ENCODE measurements around the gene PSMF1. TPM values are rescaled to one million over a fixed set of nuclear protein-coding genes. Genes with fewer than 3 reads are reported as not detected.

The PSMF1 gene
- total RNA-seq, 2 donors from 2014 or later = 145 to 161 TPM

DNA sequence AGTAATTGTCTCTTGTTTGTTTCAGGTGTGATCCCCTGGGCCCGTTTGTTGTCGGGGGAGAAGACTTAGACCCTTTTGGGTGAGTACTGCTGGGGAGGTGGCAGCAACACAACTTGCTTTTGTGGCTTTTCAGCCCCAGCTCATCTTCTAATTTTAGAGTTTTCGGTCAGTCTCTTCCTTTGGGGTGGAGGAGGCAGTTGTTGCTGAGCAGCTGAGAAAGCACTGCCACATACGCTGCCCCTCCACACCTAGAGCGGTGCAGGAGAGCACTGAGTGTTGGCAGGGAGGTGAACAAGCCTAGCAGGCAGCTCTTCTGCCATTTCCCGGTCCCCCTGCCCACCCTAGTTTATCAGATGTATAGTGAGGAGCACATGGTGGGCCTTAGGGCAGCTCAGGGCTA, 44.7 kb downstream of the PSMF1 start:
- Mint-ChIP-seq H3K36me3 (peaks cover 34% of the 10 kb centered on the region), H3K9me3 (no peaks in the 10 kb centered on the region), H3K27me3 (no peaks in the 10 kb centered on the region), H3K4me3 (no peak overlapping the region), H3K4me1 (ENCODE audit: low read depth in 2 of 2) (peaks cover 0 to 17% of the 10 kb centered on the region in 2 donors), H3K27ac (no peak overlapping the region)
- DNase-seq (ENCODE audit: low spot score) (no peak), ATAC-seq (no peak)

DNA sequence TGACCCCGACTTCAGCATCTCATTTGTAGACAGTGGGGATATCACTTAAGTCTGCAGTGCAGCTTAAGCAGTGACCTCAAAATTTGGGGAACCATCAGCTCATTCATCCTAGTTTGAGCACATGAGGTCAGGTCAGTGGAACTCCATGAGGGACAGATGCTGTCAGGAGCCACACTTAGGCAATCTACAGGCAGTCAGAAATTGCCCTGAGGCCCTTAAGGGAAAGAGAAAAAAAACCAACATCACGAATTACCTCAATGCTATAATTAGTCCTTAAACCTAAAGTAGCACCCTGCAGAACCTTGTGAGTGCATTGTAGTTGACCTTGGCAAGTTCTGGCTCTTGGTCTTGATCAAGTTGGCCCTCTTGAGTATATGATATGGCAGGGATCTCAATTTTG, 45.3 kb downstream of the PSMF1 start:
- ATAC-seq = no peak
- no peak overlapping the region for H3K27ac Mint-ChIP-seq
- no peaks in the 10 kb centered on the region for H3K9me3 Mint-ChIP-seq
- H3K4me1 Mint-ChIP-seq (ENCODE audit: low read depth in 2 of 2) = peaks cover 0 to 17% of the 10 kb centered on the region in 2 donors
- DNase-seq (ENCODE audit: low spot score) = no peak
- H3K27me3 Mint-ChIP-seq = no peaks in the 10 kb centered on the region
- H3K4me3 Mint-ChIP-seq = no peak overlapping the region
- H3K36me3 Mint-ChIP-seq = peaks cover 38% of the 10 kb centered on the region

DNA sequence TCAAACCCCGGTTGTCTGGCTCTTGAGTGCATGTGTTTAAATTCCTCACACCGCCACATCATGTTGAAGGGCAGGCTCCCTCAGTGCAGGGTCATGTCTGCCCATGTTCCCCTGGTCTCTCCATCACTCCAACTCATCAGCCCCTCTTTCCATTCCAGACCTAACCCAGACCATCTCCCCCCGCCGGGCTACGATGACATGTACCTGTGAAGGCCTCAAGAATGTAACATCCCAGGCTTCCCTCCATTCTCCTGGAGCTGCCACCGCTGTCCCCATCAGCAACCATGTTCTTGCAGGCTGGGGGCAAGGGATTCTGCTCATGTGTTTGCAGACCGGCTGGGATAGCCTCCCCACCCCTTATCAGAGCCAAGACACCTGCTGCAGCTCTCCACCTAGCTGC, 46.5 kb downstream of the PSMF1 start:
- Mint-ChIP-seq H3K4me3 (no peak overlapping the region), H3K9me3 (no peaks in the 10 kb centered on the region), H3K27ac (no peak overlapping the region), H3K4me1 (ENCODE audit: low read depth in 2 of 2) (peaks cover 0 to 17% of the 10 kb centered on the region in 2 donors), H3K27me3 (no peaks in the 10 kb centered on the region), H3K36me3 (peaks cover 43% of the 10 kb centered on the region)
- no peak for ATAC-seq
- no peak for DNase-seq (ENCODE audit: low spot score)

DNA sequence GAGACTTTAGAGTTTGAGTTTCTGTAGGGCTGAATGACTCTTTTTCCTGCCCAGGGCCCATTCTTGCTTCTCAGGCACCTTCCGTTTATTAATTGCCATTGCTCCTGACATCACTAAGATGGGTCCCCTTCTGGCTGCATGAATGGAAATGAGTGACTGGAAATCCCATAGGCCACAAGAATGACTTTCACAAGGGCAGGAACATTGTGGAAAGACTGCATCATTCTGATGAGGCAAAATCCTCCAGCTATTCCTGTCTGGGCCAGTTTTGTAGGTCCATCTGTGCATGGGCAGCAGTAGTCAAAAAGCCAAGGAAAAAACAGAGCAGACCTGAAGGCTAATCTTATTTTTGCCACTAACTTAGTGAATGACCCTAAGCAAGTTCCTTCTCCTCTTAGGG, 47.1 kb downstream of the PSMF1 start:
- H3K27ac Mint-ChIP-seq = no peak overlapping the region
- no peak for ATAC-seq
- H3K36me3 Mint-ChIP-seq = peaks cover 46% of the 10 kb centered on the region
- H3K4me3 Mint-ChIP-seq = no peak overlapping the region
- DNase-seq (ENCODE audit: low spot score) = no peak
- no peaks in the 10 kb centered on the region for H3K9me3 Mint-ChIP-seq
- no peaks in the 10 kb centered on the region for H3K27me3 Mint-ChIP-seq
- H3K4me1 Mint-ChIP-seq (ENCODE audit: low read depth in 2 of 2) = peaks cover 0 to 17% of the 10 kb centered on the region in 2 donors

DNA sequence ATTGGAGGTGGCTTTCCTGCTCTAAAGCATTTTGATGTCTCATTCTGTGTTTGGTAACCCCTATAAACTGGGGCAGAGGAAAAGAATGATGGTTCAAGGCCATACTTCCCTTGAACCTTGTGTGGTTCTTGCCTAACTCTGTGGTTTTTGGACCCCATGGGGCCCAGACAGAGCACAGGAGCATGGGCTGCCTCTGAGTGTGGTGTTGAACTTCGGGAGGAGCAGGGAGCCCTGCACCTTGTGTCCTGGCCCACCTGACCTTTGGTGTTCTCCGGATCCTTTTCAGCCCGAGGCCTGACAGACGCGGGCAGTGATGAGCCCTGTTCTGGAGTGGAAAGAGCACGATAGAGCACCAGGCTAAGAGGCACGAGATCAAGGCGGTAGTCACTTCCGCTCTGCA, 47.5 kb downstream of the PSMF1 start:
- H3K4me1 Mint-ChIP-seq (ENCODE audit: low read depth in 2 of 2) = peaks cover 0 to 14% of the 10 kb centered on the region in 2 donors
- H3K36me3 Mint-ChIP-seq = peaks cover 47% of the 10 kb centered on the region
- DNase-seq (ENCODE audit: low spot score) (no peak), ATAC-seq (no peak)
- no peaks in the 10 kb centered on the region for H3K27me3 Mint-ChIP-seq
- no peak overlapping the region for H3K4me3 Mint-ChIP-seq
- H3K9me3 Mint-ChIP-seq = no peaks in the 10 kb centered on the region
- no peak overlapping the region for H3K27ac Mint-ChIP-seq

DNA sequence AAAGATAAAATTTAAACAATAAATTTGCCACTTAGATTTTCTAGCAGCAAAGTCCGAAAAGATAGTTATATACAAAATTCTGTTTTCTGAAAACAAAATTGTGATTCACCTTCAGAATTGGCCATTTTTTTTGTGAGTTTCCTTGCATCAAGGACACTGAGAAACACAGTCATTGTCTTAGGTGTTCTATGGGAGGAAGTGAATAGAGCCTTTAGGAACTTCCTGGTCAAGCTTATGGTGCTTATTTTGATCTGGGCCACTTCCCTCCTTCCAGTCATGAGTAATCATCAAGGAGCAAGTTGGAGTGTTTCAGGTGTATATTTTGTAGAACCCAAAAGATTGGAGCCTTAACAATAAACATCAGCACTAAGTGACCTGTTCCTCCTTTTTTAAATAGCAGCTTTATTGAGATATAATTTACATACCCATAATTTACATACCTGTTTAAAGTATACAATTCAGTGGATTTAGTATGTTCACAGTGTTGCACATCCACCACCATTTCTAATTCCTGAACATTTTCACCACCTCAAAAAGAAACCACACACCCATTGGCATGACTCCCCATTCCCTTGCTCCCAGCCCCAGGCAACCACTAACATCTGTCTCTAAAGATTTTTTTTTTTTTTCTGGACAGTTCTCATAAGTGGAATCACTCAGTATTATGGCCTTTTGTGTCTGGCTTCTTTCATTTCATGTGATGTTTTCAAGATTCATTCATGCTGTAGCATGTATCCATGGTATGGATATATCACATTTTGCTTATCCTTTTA, 48.7 kb downstream of the PSMF1 start:
- no peaks in the 10 kb centered on the region for H3K9me3 Mint-ChIP-seq
- peaks cover 47% of the 10 kb centered on the region for H3K36me3 Mint-ChIP-seq
- DNase-seq (ENCODE audit: low spot score) = no peak
- no peaks in the 10 kb centered on the region for H3K27me3 Mint-ChIP-seq
- ATAC-seq = no peak
- H3K27ac Mint-ChIP-seq = no peak overlapping the region
- H3K4me1 Mint-ChIP-seq (ENCODE audit: low read depth in 2 of 2) = peaks cover 0 to 10% of the 10 kb centered on the region in 2 donors
- H3K4me3 Mint-ChIP-seq = no peak overlapping the region

DNA sequence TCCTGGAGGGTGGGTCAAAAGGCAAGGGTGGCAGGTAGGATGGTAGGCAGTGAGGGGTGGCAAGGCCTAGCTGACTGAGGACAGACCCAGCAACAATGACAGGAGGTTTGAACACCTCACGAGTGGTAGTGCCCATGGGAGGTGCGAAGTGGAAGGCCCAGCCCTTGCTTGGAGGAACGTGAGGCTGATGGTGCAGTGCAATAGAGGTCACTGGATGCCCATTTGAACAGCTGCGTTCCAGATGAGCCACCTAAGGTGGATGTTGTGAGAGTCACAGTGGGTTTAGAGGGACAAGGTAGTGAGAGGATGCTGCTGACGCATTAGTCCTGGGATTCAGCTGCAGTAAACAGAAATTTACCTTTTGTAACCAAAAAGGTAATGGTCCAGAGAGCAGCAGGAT, 50.8 kb downstream of the PSMF1 start:
- H3K36me3 Mint-ChIP-seq = peaks cover 47% of the 10 kb centered on the region
- H3K4me3 Mint-ChIP-seq = no peak overlapping the region
- no peaks in the 10 kb centered on the region for H3K27me3 Mint-ChIP-seq
- DNase-seq (ENCODE audit: low spot score) (no peak), ATAC-seq (no peak)
- no peak overlapping the region for H3K27ac Mint-ChIP-seq
- peaks cover 0 to 9% of the 10 kb centered on the region in 2 donors for H3K4me1 Mint-ChIP-seq (ENCODE audit: low read depth in 2 of 2)
- no peaks in the 10 kb centered on the region for H3K9me3 Mint-ChIP-seq

DNA sequence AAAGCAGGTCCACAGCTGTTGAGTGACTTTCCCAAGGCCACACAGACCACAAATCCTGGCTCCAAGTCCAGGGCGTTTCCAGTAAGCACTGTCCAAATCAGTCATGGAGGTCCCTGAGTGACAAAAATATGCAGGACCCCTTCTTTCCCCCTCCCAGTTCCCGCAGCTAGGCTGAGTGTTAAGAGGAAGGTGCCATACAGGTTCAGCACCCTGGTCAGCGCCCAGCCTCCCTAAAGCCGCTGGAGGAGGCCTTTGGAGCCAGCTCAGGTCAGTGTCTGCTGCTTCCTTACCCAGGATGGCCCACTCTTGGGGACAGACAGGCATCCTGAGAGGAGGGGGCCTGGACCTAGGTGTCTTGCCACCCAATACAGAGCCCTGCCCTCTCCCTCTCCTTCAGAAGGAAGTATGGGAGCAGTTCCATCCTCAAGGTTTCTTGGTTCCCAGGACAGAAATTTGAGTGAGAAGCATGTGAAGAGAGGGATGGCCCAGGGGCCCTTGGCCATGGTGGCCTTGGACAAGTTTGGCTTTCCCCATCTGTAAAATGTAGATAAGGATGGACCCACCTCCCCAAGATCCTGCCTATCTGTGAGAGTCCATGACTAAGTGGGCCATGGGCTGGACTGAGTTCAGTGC, 53.2 kb downstream of the PSMF1 start:
- Mint-ChIP-seq H3K27ac (no peak overlapping the region), H3K36me3 (peaks cover 32% of the 10 kb centered on the region), H3K4me1 (ENCODE audit: low read depth in 2 of 2) (peaks cover 0 to 3% of the 10 kb centered on the region in 2 donors), H3K9me3 (no peaks in the 10 kb centered on the region), H3K27me3 (no peaks in the 10 kb centered on the region), H3K4me3 (no peak overlapping the region)
- ATAC-seq (peak in 1 of 2 donors; percentile 24), DNase-seq (ENCODE audit: low spot score) (no peak)

DNA sequence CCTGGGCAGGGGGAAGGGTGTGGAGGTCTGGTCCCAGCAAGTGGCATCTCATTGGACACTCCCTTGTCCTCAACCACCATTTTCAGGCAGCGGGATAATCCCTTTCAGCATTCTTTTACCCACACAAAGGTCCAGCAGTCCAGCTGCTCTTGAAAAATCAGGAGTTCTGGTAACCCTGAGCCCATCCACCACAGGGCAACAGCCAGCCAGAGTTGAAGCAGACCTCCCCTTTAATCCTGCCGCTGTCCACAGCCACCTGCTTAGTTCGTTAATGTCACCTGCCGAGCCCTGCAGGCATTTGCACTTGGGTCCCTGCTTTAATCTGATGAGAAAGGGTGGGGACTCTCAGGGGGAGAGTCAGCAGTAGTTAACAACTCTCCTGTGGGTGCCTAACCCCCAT, 55.3 kb downstream of the PSMF1 start:
- Mint-ChIP-seq H3K4me1 (ENCODE audit: low read depth in 2 of 2) (peaks cover 0 to 3% of the 10 kb centered on the region in 2 donors), H3K4me3 (no peak overlapping the region), H3K9me3 (no peaks in the 10 kb centered on the region), H3K27me3 (no peaks in the 10 kb centered on the region), H3K27ac (no peak overlapping the region), H3K36me3 (peaks cover 13% of the 10 kb centered on the region)
- DNase-seq (ENCODE audit: low spot score) = no peak
- no peak for ATAC-seq

DNA sequence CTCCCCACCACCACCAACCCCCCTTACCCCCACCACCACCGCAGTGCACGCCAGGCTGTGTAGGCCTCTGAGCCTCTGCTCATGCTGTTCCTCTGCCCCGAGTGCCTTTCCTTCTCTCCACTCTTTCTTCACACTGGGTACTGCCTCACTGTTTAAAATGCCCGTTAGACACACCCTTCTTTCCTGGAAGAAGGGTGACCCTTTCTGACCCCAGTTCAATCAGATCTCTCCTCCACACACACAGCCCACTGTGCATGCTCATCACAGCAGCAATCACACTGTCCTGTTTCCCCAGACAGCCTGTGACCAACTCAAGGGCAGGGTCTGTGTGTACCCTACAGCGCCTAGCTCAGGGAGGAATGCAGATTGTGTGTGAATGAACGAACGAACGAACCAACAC, 56.4 kb downstream of the PSMF1 start:
- Mint-ChIP-seq H3K27me3 (no peaks in the 10 kb centered on the region), H3K36me3 (peaks cover 8% of the 10 kb centered on the region), H3K4me3 (no peak overlapping the region), H3K9me3 (no peaks in the 10 kb centered on the region), H3K4me1 (ENCODE audit: low read depth in 2 of 2) (peaks cover 0 to 3% of the 10 kb centered on the region in 2 donors), H3K27ac (no peak overlapping the region)
- DNase-seq (ENCODE audit: low spot score) (no peak), ATAC-seq (no peak)

DNA sequence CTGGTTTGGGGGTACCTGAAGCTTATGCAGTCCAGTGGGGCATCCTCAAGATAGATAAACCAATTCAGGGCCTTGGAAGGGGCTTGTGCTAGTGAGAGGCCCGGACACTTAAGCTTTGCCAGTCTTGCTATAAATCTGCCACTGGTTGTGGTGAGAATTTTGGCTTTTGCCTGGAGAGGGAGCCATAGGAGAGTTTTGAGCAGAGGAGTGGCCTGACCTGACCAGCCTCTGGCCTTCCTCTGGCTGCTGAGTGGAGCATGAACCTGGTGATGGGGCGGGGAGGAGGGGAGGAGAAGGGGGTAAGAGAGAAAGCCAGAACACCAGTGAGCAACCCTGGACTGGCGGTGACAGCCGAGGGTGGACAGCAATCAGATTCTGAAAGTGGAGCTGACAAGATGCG, 59.3 kb downstream of the PSMF1 start:
- H3K27me3 Mint-ChIP-seq = no peaks in the 10 kb centered on the region
- H3K36me3 Mint-ChIP-seq = no peaks in the 10 kb centered on the region
- no peaks in the 10 kb centered on the region for H3K9me3 Mint-ChIP-seq
- no peak overlapping the region for H3K4me3 Mint-ChIP-seq
- H3K27ac Mint-ChIP-seq = no peak overlapping the region
- H3K4me1 Mint-ChIP-seq (ENCODE audit: low read depth in 2 of 2) = peaks cover 0 to 3% of the 10 kb centered on the region in 2 donors
- DNase-seq (ENCODE audit: low spot score) (no peak), ATAC-seq (no peak)

DNA sequence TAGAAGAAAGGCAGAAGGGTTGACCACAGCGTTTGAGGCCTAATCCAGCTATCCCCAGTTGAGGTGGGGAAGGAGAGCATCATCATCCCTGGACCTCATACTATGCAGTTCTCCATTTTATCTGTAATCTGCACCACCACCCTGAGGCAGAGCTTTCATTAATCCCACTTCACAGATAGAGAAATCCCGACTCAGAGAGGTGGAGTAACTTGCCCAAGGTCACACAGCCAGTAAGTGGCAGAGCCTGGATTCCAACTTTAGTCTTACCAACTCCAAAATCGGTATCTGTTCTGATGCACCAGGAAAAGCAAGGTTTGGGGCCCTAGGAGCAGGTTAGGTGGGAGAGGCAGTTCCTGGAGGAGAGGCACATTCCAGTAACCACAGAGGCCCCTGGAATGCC, 59.7 kb downstream of the PSMF1 start:
- H3K27ac Mint-ChIP-seq = no peak overlapping the region
- H3K36me3 Mint-ChIP-seq = no peaks in the 10 kb centered on the region
- H3K9me3 Mint-ChIP-seq = no peaks in the 10 kb centered on the region

DNA sequence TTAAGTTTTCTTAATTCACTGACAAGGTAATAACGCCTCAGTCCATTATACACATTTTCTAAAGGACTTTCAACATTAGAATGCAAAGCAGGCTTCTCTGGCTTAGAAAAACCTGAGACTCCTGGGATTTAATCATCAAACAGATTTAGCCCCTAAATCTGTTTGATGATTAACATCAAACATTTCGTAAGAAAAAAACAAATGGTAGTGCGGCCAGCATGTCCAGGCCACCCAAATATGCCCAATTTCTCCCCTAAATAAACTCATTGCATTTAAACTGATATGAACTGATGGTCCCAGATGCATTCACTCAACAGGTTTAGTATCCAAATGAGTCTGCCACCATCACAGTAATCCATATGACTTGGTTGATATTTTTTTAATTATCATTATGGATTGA, 60.2 kb downstream of the PSMF1 start:
- H3K27ac Mint-ChIP-seq = no peak overlapping the region
- ATAC-seq (no peak), DNase-seq (ENCODE audit: low spot score) (no peak)
- peaks cover 0 to 3% of the 10 kb centered on the region in 2 donors for H3K4me1 Mint-ChIP-seq (ENCODE audit: low read depth in 2 of 2)
- no peaks in the 10 kb centered on the region for H3K9me3 Mint-ChIP-seq
- peaks cover 0 to 5% of the 10 kb centered on the region in 2 donors for H3K27me3 Mint-ChIP-seq
- H3K36me3 Mint-ChIP-seq = no peaks in the 10 kb centered on the region
- no peak overlapping the region for H3K4me3 Mint-ChIP-seq

More for the DNA sequence above, 59.7 kb downstream of the PSMF1 start:
- DNase-seq (ENCODE audit: low spot score) (no peak), ATAC-seq (no peak)
- peaks cover 0 to 2% of the 10 kb centered on the region in 2 donors for H3K27me3 Mint-ChIP-seq
- H3K4me1 Mint-ChIP-seq (ENCODE audit: low read depth in 2 of 2) = peaks cover 0 to 3% of the 10 kb centered on the region in 2 donors
- H3K4me3 Mint-ChIP-seq = no peak overlapping the region

DNA sequence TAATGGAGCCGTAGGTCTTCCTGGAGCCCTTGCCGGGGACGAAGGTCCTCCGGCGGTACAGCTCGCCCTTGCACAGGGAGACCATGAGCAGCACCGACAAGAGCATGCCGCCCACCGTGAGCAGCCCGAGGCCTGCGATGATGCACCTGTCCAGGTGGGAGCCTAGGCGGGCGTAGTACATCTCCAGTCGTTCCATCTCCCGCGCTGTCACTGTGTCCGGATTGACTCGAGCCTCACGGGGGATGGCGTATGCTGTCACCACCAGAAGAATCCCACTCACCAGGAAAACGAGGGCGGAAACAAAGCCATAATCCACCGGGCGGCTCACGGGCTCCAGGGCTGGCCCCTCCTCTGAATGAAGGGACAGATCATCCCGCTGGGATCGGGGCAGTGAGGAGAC, 62.5 kb downstream of the PSMF1 start:
- no peak for ATAC-seq
- no peak overlapping the region for H3K27ac Mint-ChIP-seq
- no peak overlapping the region for H3K4me3 Mint-ChIP-seq
- no peaks in the 10 kb centered on the region for H3K36me3 Mint-ChIP-seq
- H3K27me3 Mint-ChIP-seq = peaks cover 11 to 18% of the 10 kb centered on the region in 2 donors
- H3K4me1 Mint-ChIP-seq (ENCODE audit: low read depth in 2 of 2) = peaks cover 0 to 8% of the 10 kb centered on the region in 2 donors
- H3K9me3 Mint-ChIP-seq = no peaks in the 10 kb centered on the region
- DNase-seq (ENCODE audit: low spot score) = no peak
